NCI-H345 treated with DMSO at 0.1 percent for 48 hours (cell line): ENCODE results near the gene TEX2.
A peak's percentile ranks its signal among the peaks of the same experiment; 100 is the strongest.

ENCODE experiments used
- DNase-seq: peaks from one replicate; lab custom pipeline; 2025; ENCODE audit not compliant: unreplicated experiment; lab: John Stamatoyannopoulos, UW

TEX2 gene

GRCh38 chr17:64120159-64120810, 142.8 kb downstream of the TEX2 start:
- DNase-seq, result peak; percentile 43

- peak; percentile 42 for DNase-seq
Observed at GRCh38 chr17:64117981-64118979, 144.8 kb downstream of the TEX2 start.

- no peak for DNase-seq
Observed at GRCh38 chr17:64115822-64116534, 147.1 kb downstream of the TEX2 start.

- DNase-seq, result no peak
Observed at GRCh38 chr17:64115043-64115698, 147.9 kb downstream of the TEX2 start.

GRCh38 chr17:64113006-64113405, 150.1 kb downstream of the TEX2 start:
- no peak for DNase-seq

- DNase-seq, result no peak
Observed at GRCh38 chr17:64111831-64112230, 151.2 kb downstream of the TEX2 start.

- no peak for DNase-seq
Observed at GRCh38 chr17:64110379-64111152, 152.5 kb downstream of the TEX2 start.

GRCh38 chr17:64109400-64109799, 153.7 kb downstream of the TEX2 start:
- DNase-seq, result no peak

GRCh38 chr17:64107500-64108236, 155.4 kb downstream of the TEX2 start:
- DNase-seq, result no peak

- no peak for DNase-seq
Observed at GRCh38 chr17:64106918-64107317, 156.1 kb downstream of the TEX2 start.

GRCh38 chr17:64103391-64104364, 159.4 kb downstream of the TEX2 start:
- DNase-seq, result no peak

GRCh38 chr17:64102627-64103390, 160.3 kb downstream of the TEX2 start:
- DNase-seq, result no peak

- DNase-seq, result no peak
Observed at GRCh38 chr17:64099543-64099942, 163.5 kb downstream of the TEX2 start.
